GM19025 (cell line): ENCODE measurements around the gene NELL2.

Experiments
- ATAC-seq: cut with Tn5 transposase; IDR thresholded peaks from one replicate; pipeline ENCODE4 v1.9.1; 2021; ENCODE audit warnings: mild to moderate bottlenecking, low read depth, moderate library complexity; ENCODE audit not compliant: unreplicated experiment

The NELL2 gene

GRCh38 chr12:44637875-44638274 is 238.2 kb downstream of the NELL2 start:
- no peak for ATAC-seq

DNA sequence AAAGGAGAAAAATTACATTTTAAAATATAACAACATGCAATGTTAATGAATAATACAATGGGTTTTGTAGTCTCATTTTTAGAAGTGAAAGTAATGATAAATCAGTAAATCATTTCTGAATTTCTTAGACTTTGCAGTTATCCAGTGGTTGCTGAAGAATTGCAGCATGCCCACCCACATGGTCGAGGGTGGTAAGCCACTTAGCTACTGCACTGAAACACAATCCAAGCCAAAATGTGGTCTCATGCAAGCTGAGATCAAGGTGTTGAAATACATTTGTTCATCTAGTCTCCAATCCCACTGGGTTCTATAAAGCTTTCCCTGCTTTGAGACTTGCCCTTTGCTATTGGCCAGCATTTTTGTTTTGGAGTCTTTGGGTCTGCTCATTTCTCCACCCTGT is 247.9 kb downstream of the NELL2 start:
- no peak for ATAC-seq

DNA sequence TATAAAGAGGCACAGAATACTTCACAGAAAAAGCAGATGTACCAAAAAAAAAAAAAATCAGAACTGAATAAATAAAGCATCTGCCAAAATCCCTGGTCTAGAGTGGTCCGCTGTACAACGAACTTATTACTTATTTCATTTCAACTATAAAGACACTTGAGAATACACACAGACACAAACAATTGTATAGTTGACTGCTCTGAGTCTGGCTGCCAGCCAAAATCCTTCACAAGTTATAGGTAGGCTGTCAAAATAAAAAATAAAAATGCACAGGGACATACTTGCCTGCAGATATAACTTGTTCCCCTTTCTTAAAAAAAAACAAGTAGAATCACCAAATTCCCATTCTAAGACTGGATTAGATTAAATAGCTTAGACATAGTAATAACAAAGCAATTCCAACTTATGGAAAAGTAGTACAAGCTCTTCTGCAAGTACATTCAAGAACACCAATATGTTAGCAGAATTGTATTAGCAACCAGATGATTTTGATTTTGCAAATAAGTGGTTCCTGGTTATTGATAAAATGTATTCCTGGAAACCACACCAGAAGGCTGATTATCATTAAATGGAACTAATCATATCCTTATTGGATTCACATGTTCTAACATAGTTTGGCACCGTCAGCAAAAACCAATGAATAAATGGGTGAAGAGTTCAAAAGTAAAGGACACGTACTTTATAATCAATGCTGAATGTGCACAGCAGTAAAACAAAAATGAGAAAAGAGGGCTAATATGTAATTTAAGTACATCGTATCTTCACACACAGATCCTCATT is 248.5 kb downstream of the NELL2 start:
- no peak for ATAC-seq

DNA sequence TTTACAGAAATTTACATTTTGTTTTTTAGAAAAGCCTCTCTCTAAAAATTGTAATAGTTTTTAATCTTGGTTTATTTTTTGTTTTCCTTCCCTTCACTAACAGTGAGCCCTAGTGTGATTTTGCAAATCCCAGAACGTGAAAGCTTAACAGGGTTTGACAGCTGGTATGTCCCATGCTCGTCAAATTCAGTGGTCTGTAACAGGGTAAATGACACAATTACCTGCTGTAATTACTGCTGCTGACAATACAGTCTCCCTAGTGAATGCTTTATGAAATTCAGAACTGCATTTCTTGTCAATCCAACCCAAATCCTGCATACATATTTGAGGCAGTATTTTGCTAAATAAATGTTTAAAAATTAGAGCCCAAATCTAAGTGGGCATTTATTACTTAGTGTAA is 249.2 kb downstream of the NELL2 start:
- ATAC-seq: no peak

- no peak for ATAC-seq
These were observed 257.2 kb downstream of the NELL2 start for GRCh38 chr12:44618946-44619345.

DNA sequence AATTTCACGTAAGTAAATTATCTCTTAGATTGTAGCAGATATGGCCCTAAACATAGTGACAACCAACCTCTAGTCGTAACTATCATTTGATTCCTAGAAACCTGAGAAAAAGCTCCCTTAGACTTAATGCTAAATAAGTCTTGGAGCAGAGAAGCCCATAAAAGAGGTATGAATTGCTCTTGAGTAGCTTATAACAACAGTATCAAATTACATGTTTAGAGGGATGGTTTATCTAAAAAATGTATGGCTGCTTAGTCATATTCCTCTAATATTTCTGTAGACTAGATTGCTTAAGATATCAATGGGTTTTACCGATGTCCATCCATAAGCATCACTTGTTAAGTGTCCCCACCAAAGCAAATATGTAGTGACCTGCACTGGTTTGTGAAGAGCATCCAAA is 259.7 kb downstream of the NELL2 start:
- ATAC-seq: no peak

DNA sequence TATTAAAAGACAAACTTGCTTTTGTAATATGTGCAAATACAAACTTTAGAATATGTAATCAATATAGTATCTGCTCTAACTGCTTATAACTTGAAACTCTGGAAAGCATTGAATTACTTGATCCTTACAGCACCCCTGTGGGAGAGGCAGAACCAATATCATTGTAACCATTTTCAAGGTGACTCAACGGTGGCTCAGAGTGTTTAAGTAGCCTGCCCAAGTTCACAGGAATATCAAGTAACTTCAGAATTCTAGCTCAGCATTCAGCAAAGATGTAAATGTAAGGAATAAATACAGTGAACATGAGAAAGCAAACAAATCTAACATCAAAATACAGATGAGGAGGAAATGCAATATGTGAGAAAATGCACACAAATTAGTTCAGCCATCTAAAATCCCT is 264.6 kb downstream of the NELL2 start:
- ATAC-seq: no peak

GRCh38 chr12:44603701-44604100 is 272.4 kb downstream of the NELL2 start:
- no peak for ATAC-seq

DNA sequence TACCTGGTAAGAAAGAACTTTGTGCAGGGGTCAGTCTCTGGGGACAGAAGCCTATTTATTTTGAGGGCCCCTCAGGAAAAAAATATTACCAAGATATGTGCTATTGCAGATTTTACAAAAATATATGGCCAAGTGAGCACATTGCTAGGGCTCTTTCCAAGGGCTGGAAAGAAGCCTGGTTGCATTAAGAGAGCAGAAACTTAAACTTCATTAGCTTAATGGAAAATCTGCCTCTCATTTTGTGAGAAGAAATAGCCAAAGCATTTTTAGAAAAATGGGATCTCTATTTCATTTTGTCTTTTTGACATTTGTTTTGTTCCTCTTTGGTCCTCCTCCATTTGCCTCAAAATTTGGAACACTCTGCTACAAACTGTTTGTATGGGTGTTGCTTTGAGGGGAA is 283.5 kb downstream of the NELL2 start:
- no peak for ATAC-seq

- no peak for ATAC-seq
These were observed 286.4 kb downstream of the NELL2 start for GRCh38 chr12:44589697-44590096.

GRCh38 chr12:44588651-44589050 is 287.5 kb downstream of the NELL2 start:
- no peak for ATAC-seq

GRCh38 chr12:44584625-44585024 is 291.5 kb downstream of the NELL2 start:
- ATAC-seq: no peak

DNA sequence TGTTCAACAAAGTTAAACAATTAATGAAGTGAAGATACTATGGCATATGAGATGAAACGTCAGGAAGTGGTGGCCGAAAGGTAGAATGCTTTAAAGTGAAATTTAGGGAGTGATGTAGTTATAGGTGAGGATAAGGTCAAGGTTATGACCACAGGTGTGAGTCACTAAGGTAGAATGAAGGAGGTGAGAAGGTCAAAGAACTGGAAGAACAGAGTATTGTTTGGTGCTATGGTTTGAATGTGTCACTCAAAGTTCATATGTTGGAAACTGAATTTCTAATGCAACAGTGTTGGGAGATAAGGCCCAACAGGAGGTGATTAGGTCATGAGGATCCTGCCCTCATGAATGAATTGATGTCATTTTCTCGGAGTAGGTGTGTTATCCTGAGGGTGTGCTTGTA is 293.6 kb downstream of the NELL2 start:
- no peak for ATAC-seq

DNA sequence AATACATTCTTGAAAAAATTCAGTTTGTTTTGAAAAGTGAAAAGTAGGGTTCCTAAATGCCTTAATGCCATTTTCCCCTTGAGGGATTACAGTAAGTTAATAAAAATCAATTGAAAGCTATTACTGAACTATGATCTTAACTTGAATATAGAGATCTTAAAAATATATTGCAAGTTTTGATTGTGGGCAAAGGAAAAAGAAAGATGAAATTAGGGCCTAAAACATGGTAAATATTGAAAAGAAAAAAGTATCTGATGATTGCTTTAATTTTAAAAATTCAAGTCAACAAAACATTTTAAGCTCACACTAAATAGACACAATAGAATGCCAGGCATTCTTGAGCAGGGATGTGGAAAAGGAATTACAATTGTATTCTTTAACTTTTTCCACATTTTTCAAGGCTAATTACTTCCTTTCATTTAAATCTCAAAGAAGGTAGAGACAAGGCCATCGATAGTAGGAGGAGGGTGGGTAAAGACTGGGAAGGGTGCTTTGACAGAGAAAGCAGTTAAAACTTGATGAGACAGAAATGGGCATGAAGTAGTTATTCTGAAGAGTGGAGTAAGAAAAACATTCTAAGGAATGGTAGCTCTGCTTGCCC is 294.4 kb downstream of the NELL2 start:
- no peak for ATAC-seq

DNA sequence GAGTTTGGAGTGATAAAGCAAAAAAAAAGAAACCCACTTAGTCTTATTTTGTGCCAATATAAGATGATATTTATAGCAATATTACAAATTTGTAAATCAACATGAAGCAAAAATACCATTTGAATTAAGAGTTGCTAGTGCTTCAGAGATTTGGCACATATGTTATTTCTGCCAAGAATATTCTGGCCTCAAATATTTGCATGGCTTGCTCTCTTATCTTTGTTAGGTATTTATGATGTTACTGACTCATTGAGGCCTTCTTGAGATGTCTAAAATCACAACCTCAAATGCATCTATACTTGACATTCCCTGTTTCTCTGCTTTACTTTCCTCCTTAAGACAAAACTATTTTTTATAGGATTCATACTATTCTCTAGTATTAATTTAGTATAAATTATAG is 301.5 kb downstream of the NELL2 start:
- no peak for ATAC-seq

DNA sequence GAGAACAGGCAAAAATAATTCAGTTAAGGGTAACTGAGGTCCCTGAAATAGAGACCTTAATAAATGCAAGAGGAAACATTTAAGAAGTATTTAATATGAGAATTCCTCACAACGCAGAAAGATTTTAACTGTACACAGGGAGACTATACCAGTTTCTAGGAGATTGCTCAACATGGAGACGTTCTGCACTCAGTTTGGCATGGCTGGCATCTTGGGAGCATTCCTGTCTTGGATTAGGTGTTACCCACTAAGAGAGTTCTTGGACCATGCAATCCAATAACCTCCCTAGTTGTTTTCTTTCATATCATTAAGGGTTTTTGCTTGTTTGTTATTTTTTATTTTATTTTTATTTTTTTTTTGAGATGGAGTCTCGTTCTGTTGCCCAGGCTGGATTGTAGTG is 302.4 kb downstream of the NELL2 start:
- no peak for ATAC-seq

GRCh38 chr12:44571006-44571550 is 305.0 kb downstream of the NELL2 start:
- no peak for ATAC-seq

GRCh38 chr12:44570036-44570583 is 306.0 kb downstream of the NELL2 start:
- ATAC-seq: no peak

DNA sequence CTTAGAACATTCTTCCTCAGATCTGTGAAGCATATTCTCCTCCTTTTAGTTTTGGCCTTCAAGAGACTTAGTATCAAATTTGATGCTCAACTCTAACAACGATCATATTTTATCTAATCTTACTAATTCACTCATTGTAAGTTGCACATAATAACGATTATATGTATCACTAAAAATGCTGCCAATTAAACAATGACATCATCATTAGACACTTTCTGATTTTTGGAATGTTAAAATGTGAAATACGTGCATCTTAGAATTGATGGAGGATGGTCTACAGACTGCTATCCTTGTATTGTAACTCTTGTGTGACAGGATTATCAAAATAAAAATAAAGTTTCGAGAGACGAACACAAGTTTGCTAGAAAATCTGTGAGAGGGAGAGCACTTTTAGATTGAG is 311.0 kb downstream of the NELL2 start:
- no peak for ATAC-seq

- ATAC-seq: no peak
These were observed 312.6 kb downstream of the NELL2 start for GRCh38 chr12:44563486-44563885.

DNA sequence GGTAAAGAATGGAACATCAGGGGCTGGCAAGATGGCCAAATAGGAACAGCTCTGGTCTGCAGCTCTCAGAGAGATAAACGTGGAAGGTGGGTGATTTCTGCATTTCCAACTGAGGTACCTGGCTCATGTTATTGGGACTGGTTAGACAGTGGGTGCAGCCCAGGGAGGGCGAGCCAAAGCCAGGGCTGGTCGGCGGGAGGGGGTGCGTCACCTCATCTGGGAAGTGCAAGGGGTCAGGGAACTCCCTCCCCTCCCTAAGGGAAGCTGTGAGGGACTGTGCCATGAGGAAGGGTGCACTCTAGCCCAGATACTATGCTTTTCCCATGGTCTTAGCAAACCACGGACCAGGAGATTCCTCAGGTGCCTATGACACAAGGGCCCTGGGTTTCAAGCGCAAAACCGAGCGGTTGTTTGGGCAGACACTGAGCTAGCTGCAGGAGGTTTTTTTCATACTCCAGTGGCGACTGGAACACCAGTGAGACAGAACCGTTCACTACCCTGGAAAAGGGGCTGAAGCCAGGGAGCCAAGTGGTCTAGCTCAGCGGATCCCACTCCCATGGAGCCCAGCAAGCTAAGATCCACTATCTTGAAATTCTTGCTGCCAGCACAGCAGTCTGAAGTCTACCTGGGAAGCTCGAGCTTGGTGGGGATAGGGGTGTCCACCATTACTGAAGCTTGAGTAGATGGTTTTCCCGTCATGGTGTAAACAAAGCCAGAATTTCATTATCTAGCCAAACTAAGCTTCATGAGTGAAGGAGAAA is 317.6 kb downstream of the NELL2 start:
- no peak for ATAC-seq
